ENCODE data around the gene TMCO4.

The TMCO4 gene

GRCh38 chr1:19723874-19724273, 75.8 kb downstream of the TMCO4 start:
- H3K4me3 ChIP-seq (ENCODE audit: low read depth, low read length): no peak overlapping the region
- no peak for TF ChIP-seq CTCF (IDR thresholded peaks at IDR 0.05; ENCODE audit: insufficient read depth, low read depth, low read length, missing control alignments)
- DNase-seq (ENCODE audit: low read depth): no peak

GRCh38 chr1:19720973-19721372, 78.7 kb downstream of the TMCO4 start:
- no peak for DNase-seq (ENCODE audit: low read depth)
- no peak for TF ChIP-seq CTCF (IDR thresholded peaks at IDR 0.05; ENCODE audit: insufficient read depth, low read depth, low read length, missing control alignments)
- H3K4me3 ChIP-seq (ENCODE audit: low read depth, low read length): no peak overlapping the region

- no peak overlapping the region for H3K4me3 ChIP-seq (ENCODE audit: low read depth, low read length)
- TF ChIP-seq CTCF (IDR thresholded peaks at IDR 0.05; ENCODE audit: insufficient read depth, low read depth, low read length, missing control alignments): no peak
- no peak for DNase-seq (ENCODE audit: low read depth)
Observed at GRCh38 chr1:19720174-19720573, 79.5 kb downstream of the TMCO4 start.

GRCh38 chr1:19717467-19717866, 82.2 kb downstream of the TMCO4 start:
- no peak overlapping the region for H3K4me3 ChIP-seq (ENCODE audit: low read depth, low read length)
- DNase-seq (ENCODE audit: low read depth): no peak
- TF ChIP-seq CTCF (IDR thresholded peaks at IDR 0.05; ENCODE audit: insufficient read depth, low read depth, low read length, missing control alignments): no peak

- no peak overlapping the region for H3K4me3 ChIP-seq (ENCODE audit: low read depth, low read length)
- peak; percentile 86 for TF ChIP-seq CTCF (IDR thresholded peaks at IDR 0.05; ENCODE audit: insufficient read depth, low read depth, low read length, missing control alignments)
Observed at GRCh38 chr1:19715334-19716203, 84.1 kb downstream of the TMCO4 start.

GRCh38 chr1:19712928-19713327, 86.8 kb downstream of the TMCO4 start:
- DNase-seq (ENCODE audit: low read depth): peak; percentile 56
- TF ChIP-seq CTCF (IDR thresholded peaks at IDR 0.05; ENCODE audit: insufficient read depth, low read depth, low read length, missing control alignments): no peak
- no peak overlapping the region for H3K4me3 ChIP-seq (ENCODE audit: low read depth, low read length)

More at GRCh38 chr1:19715334-19716203, 84.1 kb downstream of the TMCO4 start:
- DNase-seq (ENCODE audit: low read depth): peak; percentile 94

Measured in GM12865 (cell line).